CD4-positive, alpha-beta T cell (primary cell): ENCODE data around the gene SYPL2. TPM values are rescaled to one million over a fixed set of nuclear protein-coding genes. Genes with fewer than 3 reads are reported as not detected.

Source experiments
- ATAC-seq: fragments of 200-7000 bp; cut with Tn5 transposase; one replicate; pipeline ENCODE4 v1.10.0; 2022; ENCODE audit warnings: mild to moderate bottlenecking; ENCODE audit not compliant: poor library complexity
- CTCF ChIA-PET: fragments of 350-600 bp; sonication (Branson Sonifier 250); formaldehyde crosslinking; loops from one replicate; lab custom pipeline; 2021; ENCODE audit warnings: antibody characterized with exemption, inconsistent platforms; lab: Charles Lee
- POLR2A ChIA-PET: fragments of 350-600 bp; sonication (Branson Sonifier 250); formaldehyde crosslinking; loops from one replicate; lab custom pipeline; 2021; ENCODE audit warnings: antibody characterized with exemption, inconsistent platforms; lab: Charles Lee
- DNase-seq, 14 experiments: peaks; one replicate each; pipeline ENCODE4 v3.0.0-alpha.2; 2013 to 2020; ENCODE audit warnings: mixed read lengths in 2 of 14
- H3K27ac ChIP-seq, 2 donors: one replicate each; pipeline versions ENCODE4 v1.5.1 to v1.7.0; 2013; ENCODE audit warnings: low read length in 2 of 2, low read depth in 1 of 2, mild to moderate bottlenecking in 1 of 2
- H3K27me3 ChIP-seq, 2 experiments: 1 replicate in 1 of 2; 2 replicates in 1 of 2; pipeline versions ENCODE4 v1.6.1 to v1.7.0; 2013; ENCODE audit warnings: low read length in 2 of 2, control low read depth in 1 of 2, mild to moderate bottlenecking in 1 of 2, moderate library complexity in 1 of 2; ENCODE audit not compliant: insufficient read depth in 2 of 2, control insufficient read depth in 1 of 2
- H3K36me3 ChIP-seq: one replicate; pipeline ENCODE4 v1.6.1; 2013; ENCODE audit warnings: low read length, control low read depth; ENCODE audit not compliant: insufficient read depth
- H3K4me1 ChIP-seq: one replicate; pipeline ENCODE4 v1.6.1; 2013; ENCODE audit warnings: low read length, control low read depth; ENCODE audit not compliant: insufficient read depth
- H3K4me3 ChIP-seq: one replicate; pipeline ENCODE4 v1.5.1; 2013; ENCODE audit warnings: mild to moderate bottlenecking, low read length, moderate library complexity
- H3K9me3 ChIP-seq, 2 experiments: 1 replicate in 1 of 2; 2 replicates in 1 of 2; pipeline versions ENCODE4 v1.6.1 to v1.7.0; 2013; ENCODE audit warnings: low read length in 2 of 2, mild to moderate bottlenecking in 2 of 2, control low read depth in 1 of 2, moderate library complexity in 1 of 2; ENCODE audit not compliant: control insufficient read depth in 1 of 2, insufficient read depth in 1 of 2
- H3K27ac Mint-ChIP-seq: one replicate; pipeline ENCODE4 v1.8.0; 2020; ENCODE audit warnings: mixed read lengths
- H3K27me3 Mint-ChIP-seq: one replicate; pipeline ENCODE4 v1.8.0; 2021; ENCODE audit warnings: mixed read lengths
- H3K36me3 Mint-ChIP-seq: one replicate; pipeline ENCODE4 v1.8.0; 2021; ENCODE audit warnings: low read depth, mixed read lengths
- H3K4me1 Mint-ChIP-seq: one replicate; pipeline ENCODE4 v1.8.0; 2021; ENCODE audit warnings: low read depth, mixed read lengths
- H3K4me3 Mint-ChIP-seq: one replicate; pipeline ENCODE4 v1.8.0; 2020; ENCODE audit warnings: mild to moderate bottlenecking, mixed read lengths
- H3K9me3 Mint-ChIP-seq: one replicate; pipeline ENCODE4 v1.8.0; 2020; ENCODE audit warnings: mixed read lengths
- intact Hi-C, 2 experiments: fragments of 100-400 bp; cut with DNase I in 1 of 2; cut with micrococcal nuclease in 1 of 2; formaldehyde crosslinking; loops; one replicate each; pipeline versions ENCODE4 v1.15.1 to v1.9.0; 2023 to 2025; cut with DNase I, micrococcal nuclease
- total RNA-seq, 174 experiments: library from RNA in 2 of 174; stranded (reverse) in 2 of 174; gene quantifications; one replicate each; pipeline ENCODE4 v1.2.3 and lab custom pipeline; 2021 to 2026
- TF ChIP-seq, protein P1 (sequence below): fragments of 200-600 bp; IDR thresholded peaks from one replicate; pipeline ENCODE4 v1.8.0; 2022; ENCODE audit warnings: antibody characterized with exemption, mild to moderate bottlenecking

SYPL2 gene
- total RNA-seq, 2 experiments from 2014 or later, result not detected

DNA sequence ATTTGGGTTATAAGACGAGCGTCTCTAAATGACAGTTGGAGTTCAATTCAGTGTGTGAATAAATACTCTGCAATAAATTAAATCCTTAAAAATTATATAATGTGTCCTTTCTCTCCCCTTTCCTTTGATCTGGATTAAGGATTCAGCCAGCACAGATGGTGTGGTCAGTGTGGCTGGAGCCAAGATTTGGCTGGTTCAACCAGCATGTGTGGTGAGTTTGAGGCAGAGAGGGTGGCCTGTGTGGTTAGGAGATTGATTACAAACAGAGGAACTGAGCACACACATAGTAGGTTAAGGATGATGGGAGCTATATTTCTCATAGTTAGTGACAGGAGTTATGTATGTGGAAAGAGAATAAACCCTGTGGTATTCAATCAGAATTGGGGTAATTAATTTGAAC lies 57.4 kb downstream of the SYPL2 start:
- H3K4me1 ChIP-seq, result no peaks in the 10 kb centered on the region
- Mint-ChIP-seq H3K4me1 (no peaks in the 10 kb centered on the region), H3K4me3 (no peak overlapping the region), H3K27me3 (no peaks in the 10 kb centered on the region), H3K9me3 (no peaks in the 10 kb centered on the region), H3K27ac (no peak overlapping the region), H3K36me3 (no peaks in the 10 kb centered on the region)
- H3K27me3 ChIP-seq, result no peaks in the 10 kb centered on the region
- H3K4me3 ChIP-seq, result no peak overlapping the region
- DNase-seq (no peak), ATAC-seq (no peak)
- intact Hi-C loops, result no loop called here
- H3K36me3 ChIP-seq, result no peaks in the 10 kb centered on the region
- ChIA-PET CTCF (interaction anchor here (1.7 kb wide), 1 partner anchor 8 kb away, joined by 3 read pairs; no protein-coding TSS in a partner anchor), POLR2A (interaction anchor here (0.9 kb wide), 1 partner anchor 9 kb away, joined by 3 read pairs; no protein-coding TSS in a partner anchor)
- H3K9me3 ChIP-seq, result no peaks in the 10 kb centered on the region
- TF ChIP-seq, protein P1, sequence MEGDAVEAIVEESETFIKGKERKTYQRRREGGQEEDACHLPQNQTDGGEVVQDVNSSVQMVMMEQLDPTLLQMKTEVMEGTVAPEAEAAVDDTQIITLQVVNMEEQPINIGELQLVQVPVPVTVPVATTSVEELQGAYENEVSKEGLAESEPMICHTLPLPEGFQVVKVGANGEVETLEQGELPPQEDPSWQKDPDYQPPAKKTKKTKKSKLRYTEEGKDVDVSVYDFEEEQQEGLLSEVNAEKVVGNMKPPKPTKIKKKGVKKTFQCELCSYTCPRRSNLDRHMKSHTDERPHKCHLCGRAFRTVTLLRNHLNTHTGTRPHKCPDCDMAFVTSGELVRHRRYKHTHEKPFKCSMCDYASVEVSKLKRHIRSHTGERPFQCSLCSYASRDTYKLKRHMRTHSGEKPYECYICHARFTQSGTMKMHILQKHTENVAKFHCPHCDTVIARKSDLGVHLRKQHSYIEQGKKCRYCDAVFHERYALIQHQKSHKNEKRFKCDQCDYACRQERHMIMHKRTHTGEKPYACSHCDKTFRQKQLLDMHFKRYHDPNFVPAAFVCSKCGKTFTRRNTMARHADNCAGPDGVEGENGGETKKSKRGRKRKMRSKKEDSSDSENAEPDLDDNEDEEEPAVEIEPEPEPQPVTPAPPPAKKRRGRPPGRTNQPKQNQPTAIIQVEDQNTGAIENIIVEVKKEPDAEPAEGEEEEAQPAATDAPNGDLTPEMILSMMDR, result no peak
- no peak overlapping the region for H3K27ac ChIP-seq

DNA sequence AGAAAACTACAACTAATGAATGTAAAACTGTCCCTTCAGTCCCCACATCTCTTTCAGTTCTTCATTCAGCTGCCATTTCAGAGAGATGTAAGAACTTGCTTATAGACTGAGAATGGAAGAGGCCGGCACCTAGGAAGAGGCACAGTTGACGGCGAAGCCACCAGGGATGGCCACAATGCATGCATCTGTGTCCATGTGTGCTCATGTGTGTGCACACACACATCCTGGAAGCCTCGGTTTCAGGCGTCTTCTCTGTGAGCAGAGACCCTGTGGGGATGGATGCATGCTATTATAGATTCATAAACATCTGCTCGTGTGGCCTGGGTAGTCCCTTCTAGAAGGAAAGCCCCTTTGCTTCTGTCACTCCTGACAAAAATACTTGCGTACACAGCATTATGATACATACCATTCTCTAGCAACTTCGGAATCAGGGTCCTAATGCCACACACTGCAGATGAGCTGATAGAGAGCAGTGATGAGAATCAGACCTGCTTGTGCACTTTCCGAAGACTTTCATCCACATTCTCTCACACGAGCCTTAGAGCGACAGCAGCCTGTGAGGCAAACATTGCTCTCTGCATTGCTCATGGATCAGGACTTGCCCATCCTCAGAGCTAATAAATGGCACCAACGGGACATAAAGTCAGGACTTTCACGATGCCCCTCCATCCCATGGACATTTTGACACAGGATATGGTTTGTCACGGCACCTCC lies 60.9 kb downstream of the SYPL2 start:
- ChIA-PET POLR2A (interaction anchor here (8.8 kb wide), 1 partner anchor 27 kb away, joined by 318 read pairs; the partner anchor contains the start of genes AMIGO1 and CYB561D1), CTCF (interaction anchor here (10.3 kb wide), 1 partner anchor 28 kb away, joined by 474 read pairs; the partner anchor contains the start of genes AMIGO1 and CYB561D1)
- Mint-ChIP-seq H3K27me3 (no peaks in the 10 kb centered on the region), H3K27ac (no peak overlapping the region), H3K4me1 (peaks cover 24% of the 10 kb centered on the region), H3K36me3 (no peaks in the 10 kb centered on the region), H3K4me3 (no peak overlapping the region), H3K9me3 (no peaks in the 10 kb centered on the region)
- Histone ChIP-seq H3K4me1 (peaks cover 27% of the 10 kb centered on the region), H3K36me3 (no peaks in the 10 kb centered on the region), H3K27me3 (no peaks in the 10 kb centered on the region), H3K9me3 (no peaks in the 10 kb centered on the region), H3K4me3 (no peak overlapping the region), H3K27ac (no peak overlapping the region)
- no peak for DNase-seq
- intact Hi-C loops, result no loop called here
- TF ChIP-seq, protein P1, result no peak
- no peak for ATAC-seq

DNA sequence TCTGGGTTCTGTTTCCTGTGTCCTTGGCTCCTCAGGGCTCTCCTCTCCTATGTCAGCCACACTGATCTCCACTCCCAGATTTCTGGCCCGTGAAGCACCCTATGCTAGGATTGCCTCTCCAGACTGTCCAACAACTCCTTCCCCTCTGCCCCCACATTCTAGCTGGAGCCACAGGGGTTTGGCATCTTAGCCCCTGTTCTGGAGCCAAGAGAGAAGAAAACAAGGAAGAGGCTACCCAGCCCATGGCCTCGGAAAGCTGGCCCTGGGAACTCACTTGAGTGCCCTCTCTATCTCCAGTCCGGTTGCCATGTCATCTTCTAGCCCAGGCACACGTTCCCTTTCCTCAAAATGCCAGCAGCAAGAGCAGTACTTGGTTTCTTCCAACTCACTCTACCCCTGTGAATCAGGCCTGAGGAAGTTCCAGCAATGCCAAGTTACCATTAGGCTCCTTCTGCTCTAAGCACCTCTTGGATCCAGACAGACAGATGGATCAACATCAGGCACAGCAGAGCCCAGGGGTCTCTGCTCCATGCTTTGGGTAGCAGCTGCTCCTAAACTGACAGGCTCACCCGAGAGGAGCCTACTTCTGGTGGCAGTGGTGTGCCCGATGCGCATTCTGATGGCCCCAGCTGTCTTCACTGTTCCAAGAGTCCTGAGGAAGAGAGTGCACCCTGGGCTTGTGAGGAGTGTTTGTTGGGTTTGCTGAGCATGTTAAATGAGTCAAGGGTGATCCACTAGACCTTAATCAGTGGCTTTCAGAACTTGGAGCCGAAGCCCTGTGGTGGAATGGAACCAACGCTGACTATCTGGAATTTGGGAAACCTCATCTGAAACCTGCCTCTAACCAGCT lies 61.7 kb downstream of the SYPL2 start:
- CTCF ChIA-PET, result interaction anchor here (10.3 kb wide), 1 partner anchor 29 kb away, joined by 474 read pairs; the partner anchor contains the start of genes AMIGO1 and CYB561D1
- Histone ChIP-seq H3K4me3 (no peak overlapping the region), H3K9me3 (no peaks in the 10 kb centered on the region), H3K27ac (no peak overlapping the region), H3K4me1 (peaks cover 35% of the 10 kb centered on the region), H3K36me3 (no peaks in the 10 kb centered on the region), H3K27me3 (no peaks in the 10 kb centered on the region)
- DNase-seq (no peak), ATAC-seq (no peak)
- Mint-ChIP-seq H3K27me3 (no peaks in the 10 kb centered on the region), H3K27ac (no peak overlapping the region), H3K36me3 (no peaks in the 10 kb centered on the region), H3K4me1 (peaks cover 32% of the 10 kb centered on the region), H3K9me3 (no peaks in the 10 kb centered on the region), H3K4me3 (no peak overlapping the region)
- intact Hi-C loops, result no loop called here
- POLR2A ChIA-PET, result interaction anchor here (8.8 kb wide), 1 partner anchor 27 kb away, joined by 318 read pairs; the partner anchor contains the start of genes AMIGO1 and CYB561D1
- TF ChIP-seq, protein P1, result no peak
